Breast epithelium (tissue), 4 donors: ENCODE measurements around the gene PATJ. TPM values are rescaled to one million over a fixed set of nuclear protein-coding genes. Genes with fewer than 3 reads are reported as not detected.

Experiments
- DNase-seq, 2 donors: peaks; one replicate each; pipeline ENCODE4 v3.0.0-alpha.2; 2019; ENCODE audit warnings: low spot score in 2 of 2
- H3K27ac ChIP-seq, 2 donors: fragments of 200-600 bp; sonication (generic) in 1 of 2; one replicate each; pipeline ENCODE4 v1.5.1; 2016 to 2019; ENCODE audit warnings: mild to moderate bottlenecking in 1 of 2
- H3K27me3 ChIP-seq, 2 donors: fragments of 200-600 bp; sonication (generic) in 1 of 2; one replicate each; pipeline versions ENCODE4 v1.5.1 to v1.6.0; 2017 to 2019; ENCODE audit warnings: control low read depth in 1 of 2, mild to moderate bottlenecking in 1 of 2
- H3K36me3 ChIP-seq: fragments of 200-600 bp; one replicate; pipeline ENCODE4 v1.5.1; 2019
- H3K4me1 ChIP-seq, 2 donors: fragments of 200-600 bp; sonication (generic); one replicate each; pipeline ENCODE4 v1.5.1; 2016 to 2019; ENCODE audit warnings: control low read depth in 1 of 2
- H3K4me3 ChIP-seq, 3 donors: fragments of 200-600 bp; sonication (generic); 1 replicate in 2 of 3; 2 replicates in 1 of 3; pipeline ENCODE4 v1.5.1; 2016 to 2019; ENCODE audit warnings: mild to moderate bottlenecking in 3 of 3, moderate library complexity in 2 of 3
- H3K9me3 ChIP-seq, 2 donors: fragments of 200-600 bp; sonication (generic) in 1 of 2; one replicate each; pipeline ENCODE4 v1.5.1; 2016 to 2019; ENCODE audit warnings: control low read depth in 1 of 2
- CTCF ChIP-seq, 3 donors: fragments of 450-650 bp; IDR thresholded peaks; one replicate each; pipeline ENCODE4 v1.5.1; 2016 to 2017; ENCODE audit warnings: antibody characterized with exemption in 3 of 3, mild to moderate bottlenecking in 3 of 3, moderate library complexity in 3 of 3
- POLR2A ChIP-seq: fragments of 450-650 bp; IDR thresholded peaks from one replicate; pipeline ENCODE4 v1.6.1; 2016; ENCODE audit warnings: antibody characterized with exemption, mild to moderate bottlenecking, moderate library complexity
- POLR2AphosphoS5 ChIP-seq, 3 donors: sonication (generic); formaldehyde crosslinking; IDR thresholded peaks; one replicate each; pipeline ENCODE4 v1.6.1; 2017; ENCODE audit warnings: antibody characterized with exemption in 3 of 3
- intact Hi-C: fragments of 100-400 bp; cut with DNase I; formaldehyde crosslinking; loops from one replicate; pipeline ENCODE4 v1.15.1; 2023; ENCODE audit warnings: low total_unique reads
- total RNA-seq, 3 donors: library from RNA; depleted of rRNA; stranded (reverse); fragments of >200 nt; gene quantifications; one replicate each; pipeline ENCODE4 v1.1.0, GENCODE V29; 2016

PATJ gene
- total RNA-seq, 3 donors from 2014 or later, result 20.8 to 193 (median 129) TPM

- no peak for TF ChIP-seq POLR2AphosphoS5 (IDR thresholded peaks at IDR 0.05)
- TF ChIP-seq POLR2A, result no peak
- no peak for TF ChIP-seq CTCF (IDR thresholded peaks at IDR 0.05)
- DNase-seq, result no peak
- Histone ChIP-seq H3K27me3 (no peaks in the 10 kb centered on the region), H3K27ac (no peak overlapping the region), H3K4me1 (no peaks in the 10 kb centered on the region), H3K36me3 (no peaks in the 10 kb centered on the region), H3K9me3 (no peaks in the 10 kb centered on the region), H3K4me3 (no peak overlapping the region)
- intact Hi-C loops, result no loop called here
Measured at GRCh38 chr1:62111084-62111483, 368.8 kb downstream of the PATJ start.

- no peak for DNase-seq
- TF ChIP-seq POLR2A, result no peak
- TF ChIP-seq POLR2AphosphoS5 (IDR thresholded peaks at IDR 0.05), result no peak
- TF ChIP-seq CTCF (IDR thresholded peaks at IDR 0.05), result no peak
- Histone ChIP-seq H3K9me3 (no peaks in the 10 kb centered on the region), H3K36me3 (no peaks in the 10 kb centered on the region), H3K27ac (no peak overlapping the region), H3K4me1 (no peaks in the 10 kb centered on the region), H3K4me3 (no peak overlapping the region), H3K27me3 (no peaks in the 10 kb centered on the region)
- intact Hi-C loops, result no loop called here
Measured at GRCh38 chr1:62113507-62113906, 371.2 kb downstream of the PATJ start.

GRCh38 chr1:62117018-62117750 lies 374.9 kb downstream of the PATJ start:
- Histone ChIP-seq H3K36me3 (no peaks in the 10 kb centered on the region), H3K4me3 (no peak overlapping the region), H3K9me3 (no peaks in the 10 kb centered on the region), H3K27ac (no peak overlapping the region), H3K27me3 (no peaks in the 10 kb centered on the region), H3K4me1 (no peaks in the 10 kb centered on the region)
- intact Hi-C loops, result no loop called here
- DNase-seq, result no peak
- no peak for TF ChIP-seq CTCF (IDR thresholded peaks at IDR 0.05)
- TF ChIP-seq POLR2A, result no peak

DNA sequence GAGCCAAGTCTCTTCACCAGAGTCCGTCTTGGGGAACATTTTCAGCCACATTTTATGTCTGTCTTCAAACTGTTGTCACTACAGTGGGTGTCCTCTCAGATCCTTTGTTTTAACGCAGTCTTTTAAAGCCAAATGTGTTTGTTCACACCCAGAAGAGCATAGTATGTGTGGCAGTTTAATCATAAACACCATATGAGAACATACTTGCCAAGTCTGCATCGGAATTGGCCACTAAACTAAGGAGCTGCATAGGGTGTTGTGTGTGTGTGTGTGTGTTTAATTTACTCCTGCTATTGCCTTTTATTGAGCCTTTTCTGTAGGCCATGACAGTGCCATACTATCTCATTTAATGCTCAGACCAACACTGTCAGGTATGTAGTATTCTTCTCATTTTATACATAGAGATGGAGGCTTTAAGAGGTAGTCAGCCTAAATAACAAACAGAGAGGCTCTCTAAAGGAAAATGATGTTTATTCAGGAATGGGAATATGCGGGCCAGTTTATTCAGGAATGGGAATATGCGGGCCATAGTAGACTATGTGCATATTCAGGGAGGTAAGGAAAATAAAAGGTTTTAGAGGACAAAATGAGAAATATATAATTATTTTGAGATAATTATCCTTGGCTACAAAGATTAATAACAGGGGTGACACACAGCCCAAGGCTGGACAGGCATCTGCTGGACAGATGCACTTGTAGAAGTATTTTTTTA lies 384.5 kb downstream of the PATJ start:
- no peak for DNase-seq
- Histone ChIP-seq H3K27me3 (no peaks in the 10 kb centered on the region), H3K4me1 (no peaks in the 10 kb centered on the region), H3K36me3 (no peaks in the 10 kb centered on the region), H3K9me3 (no peaks in the 10 kb centered on the region), H3K4me3 (no peak overlapping the region), H3K27ac (no peak overlapping the region)
- intact Hi-C loops, result no loop called here
- TF ChIP-seq POLR2A (no peak), CTCF (IDR thresholded peaks at IDR 0.05) (no peak), POLR2AphosphoS5 (IDR thresholded peaks at IDR 0.05) (no peak)

DNA sequence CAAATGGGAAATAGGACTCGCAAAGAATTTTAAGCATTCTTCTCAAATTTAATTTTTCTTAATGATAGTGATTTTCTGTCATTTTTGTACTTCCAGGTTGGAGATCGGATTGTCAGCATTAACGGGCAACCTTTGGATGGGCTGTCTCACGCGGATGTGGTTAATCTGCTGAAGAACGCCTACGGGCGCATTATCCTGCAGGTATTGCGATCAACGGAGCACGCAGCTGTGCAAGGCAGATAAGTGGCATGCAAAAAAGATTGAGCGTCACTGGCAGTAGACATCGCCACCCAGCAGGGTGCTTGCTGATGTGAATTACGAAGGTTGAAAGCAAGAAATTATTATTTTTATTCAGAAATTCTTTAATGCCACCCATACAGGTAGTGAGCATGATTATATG lies 386.5 kb downstream of the PATJ start:
- intact Hi-C loops, result no loop called here
- no peak for DNase-seq
- Histone ChIP-seq H3K27me3 (no peaks in the 10 kb centered on the region), H3K4me1 (no peaks in the 10 kb centered on the region), H3K36me3 (no peaks in the 10 kb centered on the region), H3K9me3 (no peaks in the 10 kb centered on the region), H3K27ac (no peak overlapping the region), H3K4me3 (no peak overlapping the region)
- TF ChIP-seq POLR2A (no peak), POLR2AphosphoS5 (IDR thresholded peaks at IDR 0.05) (no peak), CTCF (IDR thresholded peaks at IDR 0.05) (no peak)
